HG03565 (cell line): ENCODE data around the gene SH3YL1.

Experiments
- ATAC-seq: cut with Tn5 transposase; IDR thresholded peaks from one replicate; pipeline ENCODE4 v1.9.1; 2021; ENCODE audit warnings: mild to moderate bottlenecking, moderate library complexity; ENCODE audit not compliant: unreplicated experiment

The SH3YL1 gene

DNA sequence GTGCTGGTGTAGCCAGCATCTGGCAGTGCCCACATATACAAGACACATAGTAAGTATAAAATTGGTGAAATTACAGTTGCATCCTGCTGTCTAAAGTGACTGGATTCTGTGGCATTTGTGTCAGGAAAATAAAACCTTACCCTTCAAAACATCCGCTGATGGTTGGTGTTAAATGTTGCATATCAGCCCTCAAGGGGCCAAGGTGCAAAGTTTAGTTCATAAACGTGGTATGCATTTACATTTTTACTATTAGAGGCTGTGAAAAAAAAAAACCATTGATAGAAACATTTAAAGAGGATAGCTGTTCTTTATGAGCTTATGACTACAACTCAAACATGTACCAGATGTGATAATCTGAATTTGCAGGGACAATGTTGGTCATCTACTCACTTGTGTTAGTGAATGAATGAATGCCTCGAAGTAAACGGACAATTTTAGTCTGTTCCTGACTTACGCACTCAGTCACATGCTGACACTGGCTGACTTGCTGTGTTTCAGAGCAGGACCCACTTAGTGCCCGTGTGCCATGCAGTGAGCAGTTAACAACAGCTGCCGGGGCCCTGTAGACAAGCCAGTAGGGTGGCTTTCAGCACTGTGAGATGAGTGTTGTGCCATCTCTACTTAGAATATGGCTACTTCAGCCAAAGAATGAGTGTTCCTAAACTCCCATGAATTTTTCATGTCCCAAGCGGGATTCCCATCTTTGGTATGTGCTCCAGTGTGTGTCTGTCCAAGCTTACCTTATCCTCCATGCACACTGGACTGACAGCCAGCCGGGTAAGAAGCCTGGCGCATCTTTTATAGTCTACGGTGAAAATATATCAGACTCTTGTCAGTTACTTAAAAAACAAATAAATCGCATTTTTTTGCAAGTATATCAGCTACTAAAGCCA lies 18.8 kb upstream of the SH3YL1 start:
- no peak for ATAC-seq

GRCh38 chr2:281381-281780 lies 17.5 kb upstream of the SH3YL1 start:
- ATAC-seq, result no peak

DNA sequence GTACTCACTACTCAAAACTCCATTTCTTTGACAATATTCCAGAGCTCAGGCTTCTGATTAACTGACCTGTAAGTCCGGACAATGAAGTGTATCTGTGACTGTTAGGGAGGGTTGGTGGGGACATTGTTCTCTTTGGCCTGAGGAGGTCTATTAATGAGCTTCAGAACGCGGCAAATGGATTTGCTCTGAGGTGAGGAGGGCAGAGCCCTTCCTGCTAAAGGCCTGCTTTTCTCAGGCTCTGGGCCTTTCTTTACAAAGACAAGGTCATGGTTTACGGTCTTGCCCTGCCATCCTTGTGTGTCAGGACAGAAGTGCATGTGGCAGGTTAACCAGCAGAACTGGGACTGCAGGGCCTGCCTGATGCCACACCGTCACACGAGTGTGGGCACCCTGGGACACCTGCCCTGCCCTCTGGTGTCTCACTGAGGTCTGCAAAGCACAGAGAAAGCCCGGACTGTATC lies 16.8 kb upstream of the SH3YL1 start:
- ATAC-seq, result no peak

DNA sequence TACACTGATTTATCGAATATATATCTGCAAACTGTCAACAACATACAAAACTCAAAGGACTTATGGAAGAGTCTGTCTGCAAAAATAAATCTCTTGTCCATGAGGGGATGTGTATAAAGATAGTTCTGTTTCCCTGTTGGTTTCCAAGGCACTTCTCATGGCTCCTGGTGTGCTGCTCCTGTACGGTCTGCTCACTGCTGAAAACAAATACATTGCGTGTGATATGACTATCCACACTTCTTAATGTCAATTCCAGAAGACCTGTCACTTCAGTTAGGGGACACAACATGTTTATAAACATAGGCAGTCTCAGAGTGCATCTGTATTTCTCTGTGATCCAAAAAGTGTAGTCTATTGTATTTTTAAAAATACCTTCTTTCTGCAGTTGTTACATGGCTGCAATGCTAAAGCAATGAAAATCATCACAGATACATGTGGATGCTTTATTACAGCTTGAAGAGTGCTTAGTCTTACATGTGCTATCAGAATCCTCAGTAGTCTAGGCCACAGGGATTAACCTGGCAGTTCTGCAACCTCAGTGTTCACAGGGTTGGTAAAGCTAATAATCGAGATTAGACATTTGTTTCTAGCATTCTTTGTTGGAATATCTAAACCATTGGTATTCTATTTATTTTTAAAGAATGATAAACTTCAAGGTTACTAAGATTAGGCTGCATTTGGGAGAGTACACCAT lies 16.3 kb upstream of the SH3YL1 start:
- no peak for ATAC-seq

GRCh38 chr2:279366-279765 lies 15.5 kb upstream of the SH3YL1 start:
- ATAC-seq, result no peak

- ATAC-seq, result no peak
Observed at GRCh38 chr2:278927-279320, 15.1 kb upstream of the SH3YL1 start.

GRCh38 chr2:278312-278926 lies 14.6 kb upstream of the SH3YL1 start:
- no peak for ATAC-seq

DNA sequence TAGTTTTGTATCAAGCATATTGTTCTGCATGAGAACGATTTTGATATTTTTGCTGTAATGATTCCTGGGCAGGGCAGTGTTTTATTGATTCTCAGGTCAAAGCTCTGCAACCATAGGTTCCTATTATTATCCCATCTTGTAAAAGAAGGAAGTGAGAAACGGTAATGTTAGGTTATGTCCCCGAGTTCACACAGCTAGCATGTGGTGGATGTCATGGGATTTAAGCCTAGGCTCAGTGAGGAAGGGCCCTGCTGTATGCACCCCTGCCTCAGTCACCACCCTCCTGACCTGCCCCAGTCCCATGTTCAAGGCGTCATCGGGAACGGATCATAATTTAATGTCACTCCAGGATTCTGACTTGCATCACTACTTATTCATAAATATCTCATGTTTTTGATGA lies 11.6 kb upstream of the SH3YL1 start:
- peak; percentile 97 for ATAC-seq

DNA sequence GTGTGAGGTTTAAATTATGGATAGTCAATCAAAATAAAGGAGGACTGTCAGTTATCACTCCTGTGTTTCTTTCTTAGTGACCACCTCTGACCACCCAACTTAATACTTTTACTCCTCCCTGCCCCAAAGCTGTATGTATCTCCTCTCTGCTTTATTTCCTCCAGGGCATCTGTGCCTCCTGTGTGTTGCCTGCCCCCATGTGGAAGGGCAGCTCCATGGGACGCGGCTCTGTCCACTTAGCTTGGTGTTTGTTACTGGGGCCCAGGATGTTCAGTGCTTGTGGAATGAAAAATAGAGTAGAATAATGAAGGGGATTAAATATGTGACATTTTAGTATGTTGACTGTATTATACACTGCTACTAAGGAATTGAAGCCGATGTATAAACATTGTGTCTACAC lies 10.7 kb upstream of the SH3YL1 start:
- ATAC-seq, result no peak

DNA sequence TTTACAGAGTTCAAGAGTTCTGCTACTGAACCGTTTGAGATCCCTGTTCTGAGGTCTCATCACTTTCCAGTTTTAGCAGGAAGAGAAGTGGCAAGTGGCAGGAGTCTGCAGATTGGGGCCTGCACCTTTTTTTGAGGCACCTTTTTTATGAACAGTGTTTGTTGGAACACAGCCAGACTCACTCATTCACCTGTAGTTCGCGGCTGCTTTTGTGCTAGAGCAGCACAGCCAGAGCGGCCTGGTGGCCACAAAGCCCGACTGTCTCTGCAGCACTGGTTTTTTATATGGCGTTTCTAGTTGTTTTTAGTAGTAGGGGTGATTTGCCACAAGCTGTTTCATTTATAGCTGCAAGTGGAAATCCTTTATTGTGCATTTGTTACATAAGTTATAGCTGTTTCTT lies 9.5 kb upstream of the SH3YL1 start:
- no peak for ATAC-seq

DNA sequence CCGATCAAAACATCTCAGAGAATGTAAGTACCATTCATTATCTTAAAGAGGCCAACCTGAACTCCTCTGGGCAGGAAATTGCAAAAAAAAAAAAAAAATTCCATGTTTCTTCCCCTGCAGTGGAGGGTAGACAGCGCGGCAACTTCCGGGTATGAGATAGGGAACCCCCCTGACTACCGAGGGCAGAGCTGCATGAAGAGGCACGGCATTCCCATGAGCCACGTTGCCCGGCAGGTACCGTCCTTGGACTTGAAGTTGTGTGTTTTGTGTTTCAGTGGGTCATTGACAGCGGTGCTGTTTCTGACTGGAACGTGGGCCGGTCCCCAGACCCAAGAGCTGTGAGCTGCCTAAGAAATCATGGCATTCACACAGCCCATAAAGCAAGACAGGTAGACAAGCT lies 8.1 kb upstream of the SH3YL1 start:
- ATAC-seq, result no peak

DNA sequence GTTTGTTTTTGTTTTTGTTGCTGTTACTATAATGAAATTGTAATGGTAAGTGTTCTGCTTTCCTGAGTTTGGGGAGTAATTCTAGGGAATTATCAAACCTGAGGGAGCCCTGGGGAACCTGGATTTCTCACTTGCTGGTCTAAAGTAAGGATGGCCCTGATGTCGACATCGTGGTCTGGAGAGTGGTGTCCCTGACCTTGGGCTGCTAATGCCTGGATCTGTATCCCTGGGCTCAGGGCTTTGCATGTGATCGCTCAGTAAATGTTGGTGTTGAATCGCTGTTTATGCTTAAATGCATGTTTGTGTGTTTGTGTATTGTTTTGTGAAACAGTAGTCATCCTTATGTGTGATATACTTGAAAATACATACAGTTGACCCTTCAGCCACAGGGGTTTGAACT lies 7.0 kb upstream of the SH3YL1 start:
- no peak for ATAC-seq

DNA sequence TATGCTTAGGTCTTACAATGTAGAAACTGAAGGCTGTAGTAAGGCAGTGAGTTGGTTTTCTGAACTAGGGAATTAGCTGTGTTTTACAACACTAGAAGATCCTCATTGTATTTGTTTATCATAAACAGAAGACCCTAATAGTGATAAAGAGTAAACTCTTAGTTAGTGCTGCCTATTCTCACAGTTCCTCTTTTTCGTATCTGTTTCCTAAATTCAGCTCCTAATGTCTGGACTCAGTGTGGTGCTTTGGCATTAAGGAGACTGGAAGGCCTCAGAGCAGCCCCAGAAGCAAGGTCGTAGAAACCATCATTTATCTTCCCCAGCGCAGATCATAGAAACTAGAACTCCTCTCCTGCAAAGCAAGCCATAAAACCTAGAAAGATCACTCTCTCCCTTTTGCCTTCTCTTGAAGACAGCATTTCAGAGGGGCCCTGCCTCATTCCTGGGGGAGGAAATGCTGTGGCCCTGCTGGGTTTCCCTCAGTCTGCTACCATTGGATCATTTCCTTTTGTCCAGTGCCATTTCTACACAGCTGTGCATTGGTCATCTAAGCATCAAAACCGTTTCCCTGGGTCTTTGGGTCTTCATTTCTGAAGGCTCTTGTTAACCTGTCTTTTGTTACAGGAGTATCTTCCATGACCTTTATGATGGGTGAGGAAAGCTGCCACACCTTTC lies 5.7 kb upstream of the SH3YL1 start:
- ATAC-seq, result no peak

- ATAC-seq, result no peak
Observed at GRCh38 chr2:268323-268722, 4.5 kb upstream of the SH3YL1 start.

GRCh38 chr2:264493-265468 lies 949 bp upstream of the SH3YL1 start, which contains the start of gene ACP1:
TSS of gene ACP1 (plus strand) at chr2:264947. CDS start at chr2:264965, 18 bp downstream.
- peak; percentile 91 for ATAC-seq

DNA sequence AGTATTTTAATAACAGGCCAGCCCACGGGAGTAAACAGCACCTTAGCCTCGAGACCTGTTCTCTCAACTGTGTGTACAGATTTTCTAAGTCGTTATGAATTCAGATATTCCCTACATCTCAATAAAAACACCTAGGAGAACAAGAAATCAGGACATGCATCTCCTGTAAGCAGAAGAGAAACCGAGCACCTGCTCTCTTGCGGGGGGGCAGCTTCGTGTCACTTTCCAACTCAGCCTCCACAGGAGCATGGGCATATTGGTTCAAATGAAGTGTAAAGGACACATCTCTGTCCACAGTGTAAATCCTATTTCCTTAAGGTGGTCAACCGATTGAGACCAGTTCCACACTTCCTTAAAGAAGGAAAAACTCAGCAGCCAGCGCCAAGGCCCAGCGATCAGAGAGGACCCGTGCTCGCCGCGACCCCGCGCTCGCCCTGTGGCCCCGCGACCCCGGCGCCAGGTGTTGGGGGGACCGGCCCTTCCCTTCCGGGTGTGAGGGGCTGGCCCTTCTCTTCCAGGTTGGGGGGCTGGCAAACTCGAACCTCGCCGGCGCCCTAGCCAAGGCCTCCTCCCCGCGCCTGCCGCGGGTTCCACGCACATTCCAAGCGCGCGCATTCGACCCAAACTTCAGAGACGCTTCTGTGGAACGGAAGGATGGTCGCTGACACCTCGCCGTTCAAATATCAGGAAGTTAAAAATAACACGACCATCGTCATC lies 652 bp downstream of the SH3YL1 start:
- ATAC-seq, result no peak

- ATAC-seq, result no peak
Observed at GRCh38 chr2:262117-262516, 1.7 kb downstream of the SH3YL1 start.

DNA sequence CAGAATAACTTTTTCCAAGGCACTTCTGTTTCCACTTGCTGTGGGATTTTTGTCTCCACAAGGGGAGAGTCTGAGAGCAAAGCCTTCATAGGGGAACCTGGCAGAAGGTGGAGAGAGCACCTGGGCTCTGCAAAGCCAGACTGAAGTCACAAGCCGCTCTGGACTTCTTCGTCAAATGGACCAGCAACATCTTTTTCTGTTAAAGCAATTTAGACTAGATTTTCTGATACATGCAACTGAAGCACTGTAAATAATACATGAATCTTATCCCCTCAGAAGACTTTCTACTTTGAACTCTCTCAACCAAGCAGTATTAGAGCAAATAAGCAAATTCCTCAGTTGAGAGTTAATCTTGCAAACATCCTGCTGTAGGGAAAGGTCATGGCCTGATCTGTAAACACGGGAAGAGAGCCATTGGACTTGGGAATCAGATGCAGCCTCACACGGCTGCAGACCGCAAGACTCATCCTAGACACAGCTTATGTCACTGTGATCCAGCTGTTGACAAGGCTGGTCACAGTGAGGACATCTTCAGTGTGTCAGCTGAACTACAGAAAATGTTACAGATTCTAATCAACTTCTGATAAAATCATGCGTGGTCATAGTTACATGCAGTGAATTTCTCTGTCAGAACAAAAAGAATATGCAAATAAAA lies 3.2 kb downstream of the SH3YL1 start:
- no peak for ATAC-seq

DNA sequence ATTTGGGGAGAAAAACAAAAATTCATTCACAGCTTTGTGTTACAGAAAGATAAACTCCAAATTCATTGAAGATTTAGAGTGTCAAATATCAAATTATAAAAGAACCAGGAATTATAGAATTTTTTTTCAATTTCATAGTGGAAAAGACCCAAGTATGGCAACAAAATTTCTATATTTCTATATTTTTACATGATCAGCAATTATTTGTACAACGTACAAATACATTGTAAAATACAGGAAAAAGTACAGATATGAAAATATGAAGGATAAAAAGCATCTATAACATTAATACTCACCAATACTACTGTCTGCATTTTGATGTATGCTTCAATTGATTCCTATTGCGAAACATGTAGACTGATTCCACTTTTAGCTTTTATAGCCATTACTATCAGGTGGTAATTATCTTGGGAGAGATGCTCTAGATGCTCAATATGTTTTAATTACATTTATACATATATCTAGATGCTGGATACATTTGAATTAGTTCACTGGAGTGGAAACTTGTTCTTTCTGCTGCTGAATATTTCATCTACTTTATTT lies 4.0 kb downstream of the SH3YL1 start:
- no peak for ATAC-seq
